ENCODE results near the gene RBM20.
"Not testable (repeated sequence)": the region's sequence is repeated elsewhere in the genome, so short reads cannot be mapped to it uniquely, and the experiment has no call there.

Gene RBM20

DNA sequence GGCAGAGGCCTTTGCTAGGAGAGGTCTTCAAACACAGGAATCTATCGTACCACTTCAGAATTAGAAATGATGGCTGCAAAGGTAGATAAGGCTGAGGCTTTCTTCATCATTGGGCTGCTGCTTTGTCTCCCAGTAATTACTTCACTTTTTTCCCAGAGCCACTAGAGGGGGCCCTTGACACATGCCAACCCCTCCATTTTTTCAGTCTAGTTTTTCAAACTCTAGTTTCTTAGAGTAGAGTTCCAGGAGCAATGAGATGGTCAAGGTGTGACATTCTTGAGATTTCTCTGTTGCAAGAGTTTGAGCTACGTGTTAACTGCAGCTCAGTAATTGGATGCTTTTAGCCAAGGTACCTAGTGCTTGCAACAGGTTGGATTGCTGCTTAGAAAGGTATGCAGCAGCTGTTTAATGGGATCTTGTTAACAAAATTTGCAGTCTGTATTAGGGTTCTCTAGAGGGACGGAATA, 33.8 kb upstream of the RBM20 start:
- no peak for TF ChIP-seq ZC3H10 (CRISPR knock-in tag; IDR thresholded peaks at IDR 0.05)
- no peak for TF ChIP-seq POU6F1 (CRISPR knock-in tag; IDR thresholded peaks at IDR 0.05; ENCODE audit: borderline replicate concordance, low read depth)
- TF ChIP-seq ZFP30 (CRISPR knock-in tag; IDR thresholded peaks at IDR 0.05) = no peak
- no peak for TF ChIP-seq ESRRG (CRISPR knock-in tag; IDR thresholded peaks at IDR 0.05)
- TF ChIP-seq CSDC2 (CRISPR knock-in tag; IDR thresholded peaks at IDR 0.05) = no peak
- no peak for TF ChIP-seq ZNF565 (CRISPR knock-in tag; conservative IDR thresholded peaks at IDR 0.05; ENCODE audit: low read depth)
- no peak for TF ChIP-seq ZFP3 (CRISPR knock-in tag; IDR thresholded peaks at IDR 0.05)
- TF ChIP-seq, protein P1, sequence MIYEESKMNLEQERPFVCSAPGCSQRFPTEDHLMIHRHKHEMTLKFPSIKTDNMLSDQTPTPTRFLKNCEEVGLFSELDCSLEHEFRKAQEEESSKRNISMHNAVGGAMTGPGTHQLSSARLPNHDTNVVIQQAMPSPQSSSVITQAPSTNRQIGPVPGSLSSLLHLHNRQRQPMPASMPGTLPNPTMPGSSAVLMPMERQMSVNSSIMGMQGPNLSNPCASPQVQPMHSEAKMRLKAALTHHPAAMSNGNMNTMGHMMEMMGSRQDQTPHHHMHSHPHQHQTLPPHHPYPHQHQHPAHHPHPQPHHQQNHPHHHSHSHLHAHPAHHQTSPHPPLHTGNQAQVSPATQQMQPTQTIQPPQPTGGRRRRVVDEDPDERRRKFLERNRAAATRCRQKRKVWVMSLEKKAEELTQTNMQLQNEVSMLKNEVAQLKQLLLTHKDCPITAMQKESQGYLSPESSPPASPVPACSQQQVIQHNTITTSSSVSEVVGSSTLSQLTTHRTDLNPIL (CRISPR knock-in tag; IDR thresholded peaks at IDR 0.05; ENCODE audit: low read depth) = no peak
- TF ChIP-seq RARB (CRISPR knock-in tag; IDR thresholded peaks at IDR 0.05) = no peak
- TF ChIP-seq, protein P2, sequence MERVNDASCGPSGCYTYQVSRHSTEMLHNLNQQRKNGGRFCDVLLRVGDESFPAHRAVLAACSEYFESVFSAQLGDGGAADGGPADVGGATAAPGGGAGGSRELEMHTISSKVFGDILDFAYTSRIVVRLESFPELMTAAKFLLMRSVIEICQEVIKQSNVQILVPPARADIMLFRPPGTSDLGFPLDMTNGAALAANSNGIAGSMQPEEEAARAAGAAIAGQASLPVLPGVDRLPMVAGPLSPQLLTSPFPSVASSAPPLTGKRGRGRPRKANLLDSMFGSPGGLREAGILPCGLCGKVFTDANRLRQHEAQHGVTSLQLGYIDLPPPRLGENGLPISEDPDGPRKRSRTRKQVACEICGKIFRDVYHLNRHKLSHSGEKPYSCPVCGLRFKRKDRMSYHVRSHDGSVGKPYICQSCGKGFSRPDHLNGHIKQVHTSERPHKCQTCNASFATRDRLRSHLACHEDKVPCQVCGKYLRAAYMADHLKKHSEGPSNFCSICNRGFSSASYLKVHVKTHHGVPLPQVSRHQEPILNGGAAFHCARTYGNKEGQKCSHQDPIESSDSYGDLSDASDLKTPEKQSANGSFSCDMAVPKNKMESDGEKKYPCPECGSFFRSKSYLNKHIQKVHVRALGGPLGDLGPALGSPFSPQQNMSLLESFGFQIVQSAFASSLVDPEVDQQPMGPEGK (CRISPR knock-in tag; IDR thresholded peaks at IDR 0.05; ENCODE audit: borderline replicate concordance) = no peak
- TF ChIP-seq ZNF70 (CRISPR knock-in tag; IDR thresholded peaks at IDR 0.05) = no peak
- TF ChIP-seq, protein P3, sequence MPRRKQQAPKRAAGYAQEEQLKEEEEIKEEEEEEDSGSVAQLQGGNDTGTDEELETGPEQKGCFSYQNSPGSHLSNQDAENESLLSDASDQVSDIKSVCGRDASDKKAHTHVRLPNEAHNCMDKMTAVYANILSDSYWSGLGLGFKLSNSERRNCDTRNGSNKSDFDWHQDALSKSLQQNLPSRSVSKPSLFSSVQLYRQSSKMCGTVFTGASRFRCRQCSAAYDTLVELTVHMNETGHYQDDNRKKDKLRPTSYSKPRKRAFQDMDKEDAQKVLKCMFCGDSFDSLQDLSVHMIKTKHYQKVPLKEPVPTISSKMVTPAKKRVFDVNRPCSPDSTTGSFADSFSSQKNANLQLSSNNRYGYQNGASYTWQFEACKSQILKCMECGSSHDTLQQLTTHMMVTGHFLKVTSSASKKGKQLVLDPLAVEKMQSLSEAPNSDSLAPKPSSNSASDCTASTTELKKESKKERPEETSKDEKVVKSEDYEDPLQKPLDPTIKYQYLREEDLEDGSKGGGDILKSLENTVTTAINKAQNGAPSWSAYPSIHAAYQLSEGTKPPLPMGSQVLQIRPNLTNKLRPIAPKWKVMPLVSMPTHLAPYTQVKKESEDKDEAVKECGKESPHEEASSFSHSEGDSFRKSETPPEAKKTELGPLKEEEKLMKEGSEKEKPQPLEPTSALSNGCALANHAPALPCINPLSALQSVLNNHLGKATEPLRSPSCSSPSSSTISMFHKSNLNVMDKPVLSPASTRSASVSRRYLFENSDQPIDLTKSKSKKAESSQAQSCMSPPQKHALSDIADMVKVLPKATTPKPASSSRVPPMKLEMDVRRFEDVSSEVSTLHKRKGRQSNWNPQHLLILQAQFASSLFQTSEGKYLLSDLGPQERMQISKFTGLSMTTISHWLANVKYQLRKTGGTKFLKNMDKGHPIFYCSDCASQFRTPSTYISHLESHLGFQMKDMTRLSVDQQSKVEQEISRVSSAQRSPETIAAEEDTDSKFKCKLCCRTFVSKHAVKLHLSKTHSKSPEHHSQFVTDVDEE (CRISPR knock-in tag; IDR thresholded peaks at IDR 0.05) = no peak
- no peak for TF ChIP-seq SNAI2 (CRISPR knock-in tag; IDR thresholded peaks at IDR 0.05)
- no peak for TF ChIP-seq BACH2 (CRISPR knock-in tag; IDR thresholded peaks at IDR 0.05; ENCODE audit: borderline replicate concordance)
- no peak for TF ChIP-seq OSR1 (CRISPR knock-in tag; IDR thresholded peaks at IDR 0.05)
- TF ChIP-seq, protein P4, sequence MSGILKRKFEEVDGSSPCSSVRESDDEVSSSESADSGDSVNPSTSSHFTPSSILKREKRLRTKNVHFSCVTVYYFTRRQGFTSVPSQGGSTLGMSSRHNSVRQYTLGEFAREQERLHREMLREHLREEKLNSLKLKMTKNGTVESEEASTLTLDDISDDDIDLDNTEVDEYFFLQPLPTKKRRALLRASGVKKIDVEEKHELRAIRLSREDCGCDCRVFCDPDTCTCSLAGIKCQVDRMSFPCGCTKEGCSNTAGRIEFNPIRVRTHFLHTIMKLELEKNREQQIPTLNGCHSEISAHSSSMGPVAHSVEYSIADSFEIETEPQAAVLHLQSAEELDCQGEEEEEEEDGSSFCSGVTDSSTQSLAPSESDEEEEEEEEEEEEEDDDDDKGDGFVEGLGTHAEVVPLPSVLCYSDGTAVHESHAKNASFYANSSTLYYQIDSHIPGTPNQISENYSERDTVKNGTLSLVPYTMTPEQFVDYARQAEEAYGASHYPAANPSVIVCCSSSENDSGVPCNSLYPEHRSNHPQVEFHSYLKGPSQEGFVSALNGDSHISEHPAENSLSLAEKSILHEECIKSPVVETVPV (CRISPR knock-in tag; IDR thresholded peaks at IDR 0.05) = no peak
- no peak for TF ChIP-seq TOX (CRISPR knock-in tag; IDR thresholded peaks at IDR 0.05; ENCODE audit: borderline replicate concordance)
- no peak for TF ChIP-seq ZNF8 (CRISPR knock-in tag; IDR thresholded peaks at IDR 0.05)
- no peak for TF ChIP-seq ARNTL (CRISPR knock-in tag; IDR thresholded peaks at IDR 0.05; ENCODE audit: borderline replicate concordance, low read depth)
- no peak for TF ChIP-seq PPARA (CRISPR knock-in tag; IDR thresholded peaks at IDR 0.05; ENCODE audit: borderline replicate concordance)

GRCh38 chr10:110610781-110611180, 33.4 kb upstream of the RBM20 start:
- not testable (repeated sequence) for ATAC-seq

More for the DNA sequence above, 33.8 kb upstream of the RBM20 start:
- peak; percentile 83 for ATAC-seq

- TF ChIP-seq ZNF565 (CRISPR knock-in tag; conservative IDR thresholded peaks at IDR 0.05; ENCODE audit: low read depth) (no peak), TCF4 (CRISPR knock-in tag; IDR thresholded peaks at IDR 0.05; ENCODE audit: borderline replicate concordance) (no peak), ZFP30 (CRISPR knock-in tag; IDR thresholded peaks at IDR 0.05) (no peak), ARNTL (CRISPR knock-in tag; IDR thresholded peaks at IDR 0.05; ENCODE audit: borderline replicate concordance, low read depth) (no peak), ZNF8 (CRISPR knock-in tag; IDR thresholded peaks at IDR 0.05) (no peak), BACH2 (CRISPR knock-in tag; IDR thresholded peaks at IDR 0.05; ENCODE audit: borderline replicate concordance) (no peak)
- TF ChIP-seq, protein P1 (CRISPR knock-in tag; IDR thresholded peaks at IDR 0.05; ENCODE audit: low read depth) = no peak
- no peak for ATAC-seq
Measured at GRCh38 chr10:110612087-110612486, 32.0 kb upstream of the RBM20 start.

Data from SK-N-SH treated with all-trans-retinoic acid at 6 μM for 48 hours (cell line).